Measurements from ENCODE around the gene FRAS1. TPM values are rescaled to one million over a fixed set of nuclear protein-coding genes. Genes with fewer than 3 reads are reported as not detected.

The FRAS1 gene
- total and polyA plus RNA-seq, 2 of the 8 experiments (the other 6 are each of a cell fraction or from before 2014, with no cell fraction given) = 38.5 to 109 TPM

GRCh38 chr4:78138252-78138651, 81.1 kb downstream of the FRAS1 start (continued):
- TF ChIP-seq EP300 (IDR thresholded peaks at IDR 0.05; ENCODE audit: borderline replicate concordance in 1 of 2, low read depth in 2 of 2, low read length in 2 of 2) (no peak), RFX5 (IDR thresholded peaks at IDR 0.05; ENCODE audit: borderline replicate concordance, low read depth, low read length) (no peak)

Measured in H1 (cell line).